Muscle of back (tissue), 13 donors: Measurements from ENCODE around the gene CYB5R4. TPM values are rescaled to one million over a fixed set of nuclear protein-coding genes. Genes with fewer than 3 reads are reported as not detected.

Experiments used
- DNase-seq, 3 donors: peaks; one replicate each; pipeline versions ENCODE4 v3.0.0 to v3.0.0-alpha.2; 2013
- long read RNA-seq, 9 donors: transcript quantifications; one replicate each; lab custom pipeline, GENCODE V29; 2026
- polyA plus RNA-seq, 10 donors: library from polyadenylated mRNA; unstranded; fragments of 120-200 nt; gene quantifications; one replicate each; pipeline ENCODE4 v1.2.1, GENCODE V29; 2013; ENCODE audit not compliant: insufficient read length in 10 of 10

Gene CYB5R4
- polyA plus RNA-seq, result 10 to 100 TPM in 9 of 10 donors, 1 to 10 TPM in 1; 9.9 to 15.1 (median 12.7) TPM
- long read RNA-seq, donor 1, full-length matches to known transcripts, result 6 of 6 reads
- long read RNA-seq, donor 1, partial matches to known transcripts, result 0 of 6 reads
- long read RNA-seq, donor 1, other reads (novel, unspliced or antisense), result 0 of 6 reads
- long read RNA-seq, donor 2, full-length matches to known transcripts, result 2 of 2 reads
- long read RNA-seq, donor 2, partial matches to known transcripts, result 0 of 2 reads
- long read RNA-seq, donor 2, other reads (novel, unspliced or antisense), result 0 of 2 reads
- long read RNA-seq, donor 3, result 0 reads
- long read RNA-seq, donor 4, full-length matches to known transcripts, result 1 of 1 reads
- long read RNA-seq, donor 4, partial matches to known transcripts, result 0 of 1 reads
- long read RNA-seq, donor 4, other reads (novel, unspliced or antisense), result 0 of 1 reads
- long read RNA-seq, donor 5, result 0 reads
- long read RNA-seq, donor 6, full-length matches to known transcripts, result 5 of 5 reads
- long read RNA-seq, donor 6, partial matches to known transcripts, result 0 of 5 reads
- long read RNA-seq, donor 6, other reads (novel, unspliced or antisense), result 0 of 5 reads
- long read RNA-seq, donor 7, full-length matches to known transcripts, result 1 of 1 reads
- long read RNA-seq, donor 7, partial matches to known transcripts, result 0 of 1 reads
- long read RNA-seq, donor 7, other reads (novel, unspliced or antisense), result 0 of 1 reads
- long read RNA-seq, donor 8, full-length matches to known transcripts, result 1 of 1 reads
- long read RNA-seq, donor 8, partial matches to known transcripts, result 0 of 1 reads
- long read RNA-seq, donor 8, other reads (novel, unspliced or antisense), result 0 of 1 reads
- long read RNA-seq, donor 9, result 0 reads

- peak; percentile 95 to 98 (median 97) for DNase-seq
Measured at GRCh38 chr6:83859410-83860358, at the start of gene CYB5R4. TSS of gene CYB5R4 (plus strand) at chr6:83859689. CDS start at chr6:83859783, 94 bp downstream.

GRCh38 chr6:83812595-83812994 lies 46.9 kb upstream of the CYB5R4 start:
- no peak for DNase-seq

- no peak for DNase-seq
Measured at GRCh38 chr6:83815631-83816272, 43.7 kb upstream of the CYB5R4 start.

GRCh38 chr6:83822629-83823169 lies 36.8 kb upstream of the CYB5R4 start:
- no peak for DNase-seq

GRCh38 chr6:83824388-83824801 lies 35.1 kb upstream of the CYB5R4 start:
- no peak for DNase-seq

- DNase-seq, result no peak
Measured at GRCh38 chr6:83824831-83825230, 34.7 kb upstream of the CYB5R4 start.

- no peak for DNase-seq
Measured at GRCh38 chr6:83827050-83827449, 32.4 kb upstream of the CYB5R4 start.

- no peak for DNase-seq
Measured at GRCh38 chr6:83838727-83839126, 20.8 kb upstream of the CYB5R4 start.

GRCh38 chr6:83844170-83844569 lies 15.3 kb upstream of the CYB5R4 start:
- no peak for DNase-seq

- no peak for DNase-seq
Measured at GRCh38 chr6:83846291-83846690, 13.2 kb upstream of the CYB5R4 start.

GRCh38 chr6:83847179-83847578 lies 12.3 kb upstream of the CYB5R4 start:
- DNase-seq, result no peak

- DNase-seq, result no peak
Measured at GRCh38 chr6:83849127-83849526, 10.4 kb upstream of the CYB5R4 start.

- DNase-seq, result no peak
Measured at GRCh38 chr6:83849610-83850009, 9.9 kb upstream of the CYB5R4 start.

- DNase-seq, result peak in 1 of 3 donors; percentile 1
Measured at GRCh38 chr6:83852528-83853177, 6.8 kb upstream of the CYB5R4 start.

GRCh38 chr6:83853178-83854000 lies 6.1 kb upstream of the CYB5R4 start, which contains the start of gene RIPPLY2:
TSS of gene RIPPLY2 (plus strand) at chr6:83853360. CDS start at chr6:83853417, 57 bp downstream.
- DNase-seq, result peak in 2 of 3 donors; percentile 22 to 52

GRCh38 chr6:83854001-83854501 lies 5.4 kb upstream of the CYB5R4 start:
- DNase-seq, result no peak

GRCh38 chr6:83854766-83855165 lies 4.7 kb upstream of the CYB5R4 start:
- DNase-seq, result no peak

- DNase-seq, result no peak
Measured at GRCh38 chr6:83860359-83860755, 868 bp downstream of the CYB5R4 start.
